Omental fat pad (tissue), 4 donors: Measurements from ENCODE around the gene C1QTNF6. TPM values are rescaled to one million over a fixed set of nuclear protein-coding genes. Genes with fewer than 3 reads are reported as not detected.

ENCODE experiments used
- ATAC-seq: fragments of 150-250 bp; one replicate; pipeline ENCODE4 v1.9.1; 2016; ENCODE audit warnings: mild to moderate bottlenecking, moderate library complexity; ENCODE audit not compliant: low FRiP score
- DNase-seq: peaks from one replicate; pipeline ENCODE4 v3.0.0-alpha.2; 2019; ENCODE audit warnings: low spot score
- total RNA-seq, 4 donors: library from RNA; depleted of rRNA; stranded (reverse); fragments of >200 nt; gene quantifications; one replicate each; pipeline ENCODE4 v1.1.0, GENCODE V29; 2016
- TF ChIP-seq, protein P1 (sequence below), 3 donors: fragments of 450-650 bp; IDR thresholded peaks; one replicate each; pipeline ENCODE4 v1.5.1; 2016 to 2017; ENCODE audit warnings: antibody characterized with exemption in 3 of 3, mild to moderate bottlenecking in 3 of 3, moderate library complexity in 2 of 3

Gene C1QTNF6
- total RNA-seq, 4 donors from 2014 or later = 1.0 to 2.8 (median 1.4) TPM

DNA sequence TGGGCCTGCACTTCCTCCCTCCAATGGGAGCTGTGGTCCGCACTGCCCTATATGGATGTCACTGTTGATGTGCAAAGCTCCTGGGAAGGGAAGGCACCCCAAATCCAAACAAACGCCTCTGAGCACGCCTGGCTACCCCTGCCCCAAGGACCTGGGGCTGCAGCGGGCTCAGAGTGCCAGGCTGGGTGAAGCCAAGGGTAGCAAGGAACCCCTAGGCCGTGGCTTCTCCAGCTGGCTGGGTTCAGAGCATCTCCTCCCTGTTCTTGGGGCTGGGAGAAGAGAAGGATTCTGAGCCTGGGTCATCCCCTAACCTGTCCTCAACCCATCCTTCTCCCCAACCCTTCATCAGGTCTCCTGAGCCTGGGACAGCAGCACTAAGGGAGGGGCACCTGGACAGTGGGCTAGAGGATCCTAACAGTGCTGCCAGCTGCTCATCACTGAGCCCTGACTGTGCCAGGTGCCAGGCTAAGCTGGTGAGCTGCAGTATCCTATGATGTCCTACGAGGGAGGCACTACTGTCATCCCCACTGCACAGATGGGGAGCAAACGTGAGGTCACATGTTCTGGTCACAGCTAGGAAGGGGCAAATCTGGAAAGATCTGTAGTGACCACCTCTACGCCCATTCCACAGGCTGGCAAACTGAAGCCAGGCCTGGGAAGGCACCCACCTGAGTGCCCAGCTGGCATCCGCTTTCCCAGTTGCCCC, 21.2 kb upstream of the C1QTNF6 start:
- DNase-seq (no peak), ATAC-seq (no peak)
- TF ChIP-seq, protein P1, sequence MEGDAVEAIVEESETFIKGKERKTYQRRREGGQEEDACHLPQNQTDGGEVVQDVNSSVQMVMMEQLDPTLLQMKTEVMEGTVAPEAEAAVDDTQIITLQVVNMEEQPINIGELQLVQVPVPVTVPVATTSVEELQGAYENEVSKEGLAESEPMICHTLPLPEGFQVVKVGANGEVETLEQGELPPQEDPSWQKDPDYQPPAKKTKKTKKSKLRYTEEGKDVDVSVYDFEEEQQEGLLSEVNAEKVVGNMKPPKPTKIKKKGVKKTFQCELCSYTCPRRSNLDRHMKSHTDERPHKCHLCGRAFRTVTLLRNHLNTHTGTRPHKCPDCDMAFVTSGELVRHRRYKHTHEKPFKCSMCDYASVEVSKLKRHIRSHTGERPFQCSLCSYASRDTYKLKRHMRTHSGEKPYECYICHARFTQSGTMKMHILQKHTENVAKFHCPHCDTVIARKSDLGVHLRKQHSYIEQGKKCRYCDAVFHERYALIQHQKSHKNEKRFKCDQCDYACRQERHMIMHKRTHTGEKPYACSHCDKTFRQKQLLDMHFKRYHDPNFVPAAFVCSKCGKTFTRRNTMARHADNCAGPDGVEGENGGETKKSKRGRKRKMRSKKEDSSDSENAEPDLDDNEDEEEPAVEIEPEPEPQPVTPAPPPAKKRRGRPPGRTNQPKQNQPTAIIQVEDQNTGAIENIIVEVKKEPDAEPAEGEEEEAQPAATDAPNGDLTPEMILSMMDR (IDR thresholded peaks at IDR 0.05) = no peak

DNA sequence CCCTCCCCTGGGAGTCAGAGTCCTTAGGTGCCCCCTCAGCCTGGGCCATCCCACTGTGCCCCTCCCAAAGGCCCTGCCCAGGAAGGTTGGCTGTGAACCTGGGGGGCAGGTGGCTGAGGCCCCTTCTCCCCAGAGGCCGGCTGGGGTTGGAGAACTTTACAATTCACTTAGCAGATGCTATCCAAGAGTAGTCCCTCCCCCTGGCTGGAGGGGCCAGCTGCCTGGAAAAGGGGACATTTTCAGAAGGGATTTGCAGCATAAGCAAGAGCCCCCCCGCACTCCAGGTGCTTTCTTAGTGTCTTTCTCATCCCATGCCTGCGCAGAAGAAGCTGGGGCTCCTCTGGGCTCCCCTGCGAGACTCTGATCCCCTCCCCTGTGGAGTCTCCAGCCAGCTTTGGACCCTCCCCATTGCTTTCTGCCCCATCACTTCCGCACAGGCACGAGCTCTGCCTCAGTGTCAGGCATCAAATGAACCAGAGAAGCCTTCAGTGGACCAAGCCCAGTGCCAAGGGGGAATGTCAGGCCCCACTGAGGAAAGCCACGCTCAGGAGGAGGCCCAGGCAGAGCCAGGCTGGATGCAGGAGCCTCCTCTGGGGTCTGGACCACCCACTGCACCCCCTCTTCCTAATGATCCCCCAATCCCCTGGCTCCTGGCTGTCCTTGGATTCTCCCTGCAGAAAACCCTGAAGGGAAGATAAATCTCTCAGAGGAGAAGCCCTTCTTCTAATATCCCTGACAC, 20.5 kb upstream of the C1QTNF6 start:
- TF ChIP-seq, protein P1 (IDR thresholded peaks at IDR 0.05) = no peak
- no peak for DNase-seq

DNA sequence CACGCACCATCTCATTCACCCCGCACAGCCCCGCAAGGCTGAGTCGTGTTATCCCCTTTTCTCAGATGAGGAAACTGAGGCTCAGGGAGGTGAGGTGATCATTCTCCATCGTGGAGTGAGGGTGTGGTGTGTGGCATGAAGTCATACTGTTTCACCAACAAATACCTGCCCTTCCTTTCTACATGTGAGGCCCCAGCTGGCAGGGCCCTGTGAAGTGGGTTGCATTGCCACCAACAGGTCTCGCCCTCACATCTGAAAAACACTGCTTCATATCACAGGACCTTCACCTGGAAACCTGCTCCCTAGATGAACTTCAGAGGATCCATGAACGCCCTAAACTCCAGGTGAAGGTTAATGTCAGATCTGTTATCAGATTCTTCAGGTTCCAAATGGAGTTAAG, 19.9 kb upstream of the C1QTNF6 start:
- no peak for DNase-seq
- TF ChIP-seq, protein P1 (IDR thresholded peaks at IDR 0.05) = no peak
- ATAC-seq = no peak

More for the DNA sequence above, 20.5 kb upstream of the C1QTNF6 start:
- ATAC-seq = no peak

DNA sequence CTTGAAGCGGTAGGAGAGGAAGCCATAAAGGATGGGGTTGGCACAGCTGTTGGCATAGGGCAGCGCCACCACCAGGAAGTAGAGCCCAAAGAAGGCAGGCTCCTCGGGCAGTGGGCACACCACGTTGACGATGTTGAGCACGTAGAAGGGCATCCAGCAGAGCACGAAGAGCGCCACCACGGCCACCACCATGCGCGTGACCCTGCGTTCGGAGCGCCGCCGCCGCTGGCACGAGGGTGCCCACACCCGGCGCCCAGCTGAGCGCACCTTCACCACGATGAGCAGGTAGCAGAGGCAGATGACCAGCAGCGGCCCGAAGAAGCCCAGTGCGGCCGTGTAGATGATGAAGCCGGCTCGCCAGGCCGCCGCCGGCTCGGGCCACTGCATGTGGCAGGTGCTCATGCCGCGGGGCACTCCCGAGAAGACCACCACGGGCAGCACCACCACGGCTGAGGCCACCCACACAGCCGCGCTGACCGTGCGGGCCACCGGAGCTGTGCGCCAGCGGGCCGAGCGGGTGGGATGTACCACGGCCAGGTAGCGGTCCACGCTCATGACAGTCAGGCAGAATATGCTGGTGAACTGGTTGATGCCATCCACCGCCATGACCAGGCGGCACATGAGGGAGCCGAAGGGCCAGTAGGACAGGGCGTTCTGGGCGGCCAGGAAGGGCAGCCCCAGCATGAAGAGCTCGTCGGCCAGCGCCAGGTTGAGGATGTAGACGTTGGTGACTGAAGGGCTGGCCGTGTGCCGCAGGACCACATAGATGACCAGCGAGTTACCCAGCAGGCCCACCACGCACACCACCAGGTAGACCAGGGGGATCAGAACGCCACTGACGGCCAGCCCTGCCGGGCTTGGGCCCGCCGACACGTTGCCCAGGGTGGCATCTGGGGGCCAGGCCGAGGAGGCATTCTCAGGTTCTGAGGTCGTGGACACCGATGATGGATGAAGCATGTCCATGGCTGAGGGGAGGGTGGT, 19.1 kb upstream of the C1QTNF6 start:
- ATAC-seq (no peak), DNase-seq (no peak)
- TF ChIP-seq, protein P1 (IDR thresholded peaks at IDR 0.05) = no peak

DNA sequence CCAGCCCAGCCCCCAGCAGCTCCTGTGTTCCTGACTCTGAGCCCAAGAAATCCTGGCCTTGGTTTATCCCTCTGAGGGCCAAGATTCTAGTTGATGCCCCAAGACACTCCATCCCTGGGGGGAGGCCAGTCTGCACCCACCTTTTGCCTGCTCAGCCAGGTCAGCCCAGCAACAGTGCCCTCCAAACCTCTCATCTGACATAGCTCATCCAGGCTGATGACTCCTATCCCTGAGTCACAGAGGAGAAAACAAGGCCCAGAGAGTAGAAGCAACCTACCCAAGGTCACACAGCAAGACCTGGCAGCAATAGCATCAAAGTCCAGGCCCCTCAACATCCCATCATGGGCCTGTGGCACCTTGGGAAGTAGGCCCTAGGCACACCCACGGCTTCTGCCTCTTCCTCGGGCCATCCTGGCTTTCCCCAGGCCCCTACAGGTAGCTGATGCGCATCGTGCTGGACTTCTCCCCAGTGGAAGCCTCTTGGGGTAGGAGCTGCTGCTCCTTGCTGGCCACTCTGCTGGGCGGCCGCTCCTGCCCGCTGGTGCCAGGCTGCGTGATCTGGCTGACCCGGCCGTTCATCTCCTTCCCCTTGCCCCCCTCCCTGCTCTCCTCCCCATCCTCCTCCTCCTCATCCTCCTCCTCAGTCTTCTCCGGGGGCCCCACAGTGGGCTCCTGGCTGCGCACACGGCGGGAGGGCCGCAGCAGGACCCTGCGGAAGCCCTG, 18.2 kb upstream of the C1QTNF6 start:
- TF ChIP-seq, protein P1 (IDR thresholded peaks at IDR 0.05) = no peak
- ATAC-seq (no peak), DNase-seq (no peak)

DNA sequence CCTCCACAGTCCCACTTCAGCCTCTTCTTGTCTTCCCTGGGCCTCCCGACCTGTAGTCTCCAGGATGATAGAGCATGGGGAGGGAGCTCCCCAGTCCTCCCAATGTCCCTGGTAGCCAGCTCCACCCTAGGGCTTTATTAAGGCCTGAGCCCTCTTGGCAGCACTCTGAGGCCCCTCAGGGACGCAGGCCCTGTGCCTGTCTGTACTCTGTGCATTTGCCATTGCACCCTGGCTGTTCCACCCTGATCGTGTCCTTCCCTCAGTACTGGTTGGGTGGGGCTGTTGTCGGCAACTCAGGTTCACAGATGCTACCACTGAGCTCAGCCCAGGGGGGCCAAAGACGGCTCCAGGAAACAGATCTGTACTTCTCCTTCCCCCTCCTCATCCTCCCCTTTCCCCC, 17.0 kb upstream of the C1QTNF6 start:
- DNase-seq (no peak), ATAC-seq (no peak)
- TF ChIP-seq, protein P1 (IDR thresholded peaks at IDR 0.05) = no peak
